NT2/D1 (cell line): Measurements from ENCODE around the gene SYNDIG1L.

Source experiments
- SUZ12 ChIP-seq: IDR thresholded peaks from 2 replicates; pipeline ENCODE4 v1.6.1; 2011; ENCODE audit not compliant: insufficient read length, insufficient read depth; ENCODE audit errors: extremely low read depth
- YY1 ChIP-seq: IDR thresholded peaks from 2 replicates; pipeline ENCODE4 v1.6.1; 2011; ENCODE audit not compliant: insufficient read length, insufficient read depth
- ZNF274 ChIP-seq: IDR thresholded peaks from 2 replicates; pipeline ENCODE4 v1.6.1; 2011; ENCODE audit warnings: mild to moderate bottlenecking, low read depth, low read length

GRCh38 chr14:74465335-74465734, 39.3 kb upstream of the SYNDIG1L start:
- TF ChIP-seq SUZ12 (no peak), ZNF274 (no peak), YY1 (no peak)
